Measurements from ENCODE around the gene CHCHD6. TPM values are rescaled to one million over a fixed set of nuclear protein-coding genes. Genes with fewer than 3 reads are reported as not detected.

The CHCHD6 gene
- total RNA-seq, 1 donor from 2014 or later: 17.2 TPM

DNA sequence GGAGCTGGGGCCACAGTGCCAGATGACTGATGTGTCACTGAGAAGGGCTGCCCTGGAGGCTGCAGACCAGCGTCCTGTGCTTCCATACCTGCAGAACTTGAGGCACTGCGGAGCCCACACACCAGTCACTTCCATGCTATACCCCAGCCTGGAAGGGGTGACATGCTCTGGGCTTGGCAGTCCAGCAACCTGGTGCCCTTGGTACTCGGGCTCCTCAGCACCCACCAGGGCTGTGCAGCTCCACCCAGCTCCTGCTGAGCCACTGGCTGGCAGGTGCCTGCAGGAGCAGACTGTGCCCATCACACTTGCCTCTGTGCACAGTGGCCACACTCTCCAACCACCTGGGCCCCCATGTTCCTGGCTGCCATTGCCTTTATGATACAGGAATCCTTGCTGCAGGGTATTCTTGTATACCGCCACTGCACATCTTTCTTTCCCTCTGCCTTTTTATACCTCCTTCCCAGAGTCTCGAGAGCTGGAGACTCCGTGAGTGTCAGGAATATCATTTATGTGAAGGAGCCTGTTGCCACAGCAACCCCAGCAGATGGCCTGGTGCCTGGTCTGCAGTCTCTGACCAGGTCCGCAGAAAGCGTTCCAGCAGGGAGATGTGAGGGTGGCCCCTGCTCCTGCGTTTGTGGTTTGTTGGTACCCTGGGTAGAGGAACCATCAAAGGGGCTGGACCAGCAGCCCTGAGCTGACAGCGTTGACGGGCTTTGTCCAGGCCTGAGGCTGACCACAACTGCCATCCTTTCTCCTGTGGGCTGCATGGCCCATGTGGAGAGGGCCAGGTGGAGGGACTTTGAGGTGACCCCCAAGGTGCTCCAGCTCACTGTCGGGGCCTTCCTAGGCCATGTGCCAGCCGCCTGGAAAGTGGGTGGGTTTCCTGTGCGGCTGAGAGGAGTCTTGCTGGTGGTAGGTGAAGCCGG lies 185.5 kb downstream of the CHCHD6 start:
- Mint-ChIP-seq H3K36me3 (ENCODE audit: unreplicated experiment) (no peaks in the 10 kb centered on the region), H3K27me3 (ENCODE audit: unreplicated experiment) (peaks cover 8% of the 10 kb centered on the region), H3K9me3 (ENCODE audit: unreplicated experiment) (peaks cover 10% of the 10 kb centered on the region), H3K4me1 (ENCODE audit: low read depth, unreplicated experiment) (peaks cover 23% of the 10 kb centered on the region), H3K27ac (ENCODE audit: unreplicated experiment) (no peak overlapping the region), H3K4me3 (ENCODE audit: unreplicated experiment) (peak overlapping the region; percentile 16)
- no peak for DNase-seq
- TF ChIP-seq, protein P1, sequence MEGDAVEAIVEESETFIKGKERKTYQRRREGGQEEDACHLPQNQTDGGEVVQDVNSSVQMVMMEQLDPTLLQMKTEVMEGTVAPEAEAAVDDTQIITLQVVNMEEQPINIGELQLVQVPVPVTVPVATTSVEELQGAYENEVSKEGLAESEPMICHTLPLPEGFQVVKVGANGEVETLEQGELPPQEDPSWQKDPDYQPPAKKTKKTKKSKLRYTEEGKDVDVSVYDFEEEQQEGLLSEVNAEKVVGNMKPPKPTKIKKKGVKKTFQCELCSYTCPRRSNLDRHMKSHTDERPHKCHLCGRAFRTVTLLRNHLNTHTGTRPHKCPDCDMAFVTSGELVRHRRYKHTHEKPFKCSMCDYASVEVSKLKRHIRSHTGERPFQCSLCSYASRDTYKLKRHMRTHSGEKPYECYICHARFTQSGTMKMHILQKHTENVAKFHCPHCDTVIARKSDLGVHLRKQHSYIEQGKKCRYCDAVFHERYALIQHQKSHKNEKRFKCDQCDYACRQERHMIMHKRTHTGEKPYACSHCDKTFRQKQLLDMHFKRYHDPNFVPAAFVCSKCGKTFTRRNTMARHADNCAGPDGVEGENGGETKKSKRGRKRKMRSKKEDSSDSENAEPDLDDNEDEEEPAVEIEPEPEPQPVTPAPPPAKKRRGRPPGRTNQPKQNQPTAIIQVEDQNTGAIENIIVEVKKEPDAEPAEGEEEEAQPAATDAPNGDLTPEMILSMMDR (IDR thresholded peaks at IDR 0.05; ENCODE audit: partially characterized antibody, unreplicated experiment): no peak

DNA sequence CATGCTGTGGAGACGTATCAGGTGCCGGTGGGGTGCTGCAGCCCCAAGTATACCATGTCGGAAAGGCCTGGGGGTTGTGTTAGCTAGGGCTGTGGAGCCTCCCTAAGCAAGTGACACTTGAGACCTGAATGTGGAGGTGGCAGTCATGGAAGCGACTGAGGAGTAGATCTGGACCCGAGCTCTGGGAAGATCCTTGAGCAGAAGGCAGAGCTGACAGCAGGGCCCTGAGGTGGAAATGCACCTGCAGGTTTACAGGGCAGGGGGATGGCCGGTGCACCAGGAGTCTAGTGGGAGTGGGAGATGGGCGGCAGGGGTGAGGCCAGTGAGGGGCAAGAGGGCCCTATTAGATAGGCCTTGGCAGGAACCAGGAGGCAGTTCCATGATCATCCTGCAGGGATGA lies 187.1 kb downstream of the CHCHD6 start:
- H3K4me1 Mint-ChIP-seq (ENCODE audit: low read depth, unreplicated experiment): peaks cover 29% of the 10 kb centered on the region
- TF ChIP-seq, protein P1 (IDR thresholded peaks at IDR 0.05; ENCODE audit: partially characterized antibody, unreplicated experiment): no peak
- no peak overlapping the region for H3K27ac Mint-ChIP-seq (ENCODE audit: unreplicated experiment)
- H3K9me3 Mint-ChIP-seq (ENCODE audit: unreplicated experiment): peaks cover 10% of the 10 kb centered on the region
- H3K4me3 Mint-ChIP-seq (ENCODE audit: unreplicated experiment): no peak overlapping the region
- no peak for DNase-seq
- H3K27me3 Mint-ChIP-seq (ENCODE audit: unreplicated experiment): peaks cover 8% of the 10 kb centered on the region
- no peaks in the 10 kb centered on the region for H3K36me3 Mint-ChIP-seq (ENCODE audit: unreplicated experiment)

DNA sequence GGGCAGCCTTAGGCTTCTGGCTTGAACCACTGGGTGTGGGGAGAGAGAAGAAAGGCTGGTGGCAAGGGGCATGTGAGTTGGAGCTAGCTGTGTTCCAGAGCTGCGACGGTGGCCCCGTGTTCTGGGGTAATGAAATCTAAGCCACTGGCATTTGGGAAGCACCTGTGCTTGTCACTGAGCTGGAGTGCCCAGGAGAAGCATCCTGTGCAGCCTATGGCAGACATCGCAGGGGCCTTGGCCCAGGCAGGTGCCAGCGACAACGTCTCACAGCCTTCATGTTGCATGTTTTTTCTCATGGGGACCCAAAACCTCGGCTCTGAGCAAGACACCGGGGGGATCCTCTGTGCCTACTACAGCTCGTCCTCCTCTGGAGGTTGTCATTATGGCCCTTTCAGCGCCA lies 187.8 kb downstream of the CHCHD6 start:
- no peak for DNase-seq
- Mint-ChIP-seq H3K27ac (ENCODE audit: unreplicated experiment) (no peak overlapping the region), H3K4me3 (ENCODE audit: unreplicated experiment) (no peak overlapping the region), H3K9me3 (ENCODE audit: unreplicated experiment) (peaks cover 10% of the 10 kb centered on the region), H3K4me1 (ENCODE audit: low read depth, unreplicated experiment) (peaks cover 28% of the 10 kb centered on the region), H3K36me3 (ENCODE audit: unreplicated experiment) (no peaks in the 10 kb centered on the region), H3K27me3 (ENCODE audit: unreplicated experiment) (peaks cover 8% of the 10 kb centered on the region)
- TF ChIP-seq, protein P1 (IDR thresholded peaks at IDR 0.05; ENCODE audit: partially characterized antibody, unreplicated experiment): no peak

DNA sequence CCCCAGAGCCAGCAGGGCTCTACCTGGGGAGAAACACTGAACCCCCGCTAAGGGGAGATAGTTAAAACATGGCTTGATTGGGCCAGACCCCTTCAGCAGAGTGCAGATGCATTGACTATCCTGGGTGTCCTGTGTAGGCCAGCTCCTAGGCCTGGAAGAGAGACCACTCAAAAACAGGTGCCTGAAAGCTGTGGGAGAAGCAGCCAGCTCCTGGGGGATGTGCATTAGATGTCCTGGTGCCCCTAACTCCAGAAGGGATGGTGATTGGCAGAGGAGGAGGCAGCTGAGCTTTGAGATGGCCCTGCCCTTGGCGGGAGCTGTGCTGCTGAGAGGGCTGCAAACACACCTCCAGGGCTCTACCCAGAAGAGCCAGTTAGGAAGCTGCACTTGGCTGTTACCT lies 189.6 kb downstream of the CHCHD6 start:
- peaks cover 19% of the 10 kb centered on the region for H3K4me1 Mint-ChIP-seq (ENCODE audit: low read depth, unreplicated experiment)
- H3K9me3 Mint-ChIP-seq (ENCODE audit: unreplicated experiment): peaks cover 8% of the 10 kb centered on the region
- H3K27ac Mint-ChIP-seq (ENCODE audit: unreplicated experiment): no peak overlapping the region
- H3K4me3 Mint-ChIP-seq (ENCODE audit: unreplicated experiment): no peak overlapping the region
- TF ChIP-seq, protein P1 (IDR thresholded peaks at IDR 0.05; ENCODE audit: partially characterized antibody, unreplicated experiment): no peak
- H3K27me3 Mint-ChIP-seq (ENCODE audit: unreplicated experiment): peaks cover 4% of the 10 kb centered on the region
- no peaks in the 10 kb centered on the region for H3K36me3 Mint-ChIP-seq (ENCODE audit: unreplicated experiment)
- no peak for DNase-seq

DNA sequence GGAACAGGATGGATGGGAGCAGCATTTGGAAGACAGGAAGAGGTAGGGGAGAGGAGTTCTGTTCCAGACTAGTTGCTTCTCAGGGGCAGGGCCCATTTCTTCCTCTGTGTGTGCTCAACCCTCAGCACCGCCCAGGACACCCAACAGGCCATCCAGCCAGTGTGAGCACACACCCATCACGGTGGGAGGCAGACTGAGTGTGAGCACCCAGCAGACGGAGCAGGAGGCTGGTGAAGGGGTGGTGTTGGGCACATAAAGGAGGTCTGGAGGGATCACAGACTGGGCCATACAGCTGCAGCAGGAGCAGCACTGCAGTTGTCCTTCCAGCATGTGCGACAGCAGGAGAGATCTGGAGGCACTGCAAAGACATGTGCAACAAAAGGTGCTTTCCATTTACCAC lies 190.4 kb downstream of the CHCHD6 start:
- peaks cover 4% of the 10 kb centered on the region for H3K27me3 Mint-ChIP-seq (ENCODE audit: unreplicated experiment)
- no peak overlapping the region for H3K27ac Mint-ChIP-seq (ENCODE audit: unreplicated experiment)
- peaks cover under 1% of the 10 kb centered on the region for H3K36me3 Mint-ChIP-seq (ENCODE audit: unreplicated experiment)

More for the DNA sequence above, 190.4 kb downstream of the CHCHD6 start:
- TF ChIP-seq, protein P1 (IDR thresholded peaks at IDR 0.05; ENCODE audit: partially characterized antibody, unreplicated experiment): no peak
- Mint-ChIP-seq H3K4me1 (ENCODE audit: low read depth, unreplicated experiment) (peaks cover 15% of the 10 kb centered on the region), H3K4me3 (ENCODE audit: unreplicated experiment) (no peak overlapping the region), H3K9me3 (ENCODE audit: unreplicated experiment) (peaks cover 6% of the 10 kb centered on the region)
- DNase-seq: no peak
